Common myeloid progenitor, CD34-positive (primary cell): Measurements from ENCODE around the gene SAMD11.
"Not testable (repeated sequence)": the region's sequence is repeated elsewhere in the genome, so short reads cannot be mapped to it uniquely, and the experiment has no call there.

Experiments used
- CTCF ChIA-PET: fragments of 350-600 bp; sonication (Branson Sonifier 250); formaldehyde crosslinking; loops from one replicate; lab custom pipeline; 2021; ENCODE audit warnings: antibody characterized with exemption; lab: Charles Lee
- POLR2A ChIA-PET: fragments of 350-600 bp; sonication (Branson Sonifier 250); formaldehyde crosslinking; loops from one replicate; lab custom pipeline; 2021; ENCODE audit warnings: antibody characterized with exemption; lab: Charles Lee
- DNase-seq, 3 donors: peaks; one replicate each; pipeline versions ENCODE4 v3.0.0 to v3.0.0-alpha.2; 2013
- H3K27ac ChIP-seq, 2 experiments: 1 replicate in 1 of 2; 2 replicates in 1 of 2; pipeline ENCODE4 v1.7.0; 2013; ENCODE audit warnings: inconsistent platforms in 2 of 2, low read length in 2 of 2, mild to moderate bottlenecking in 2 of 2, low read depth in 1 of 2, moderate library complexity in 1 of 2; ENCODE audit not compliant: severe bottlenecking in 2 of 2, insufficient read depth in 1 of 2, poor library complexity in 1 of 2
- H3K27me3 ChIP-seq, 5 experiments: replicated peaks in 2 of 5; 1 replicate in 3 of 5; 2 replicates in 2 of 5; pipeline versions ENCODE4 v1.6.1 to v1.7.0; 2013; ENCODE audit warnings: low read length in 4 of 5, mild to moderate bottlenecking in 2 of 5, moderate library complexity in 2 of 5, inconsistent platforms in 1 of 5; ENCODE audit not compliant: insufficient read depth in 5 of 5, control insufficient read depth in 4 of 5
- H3K36me3 ChIP-seq, 4 experiments: 1 replicate in 2 of 4; 2 replicates in 2 of 4; pipeline versions ENCODE4 v1.6.1 to v1.7.0; 2013; ENCODE audit warnings: low read length in 3 of 4, control low read depth in 1 of 4, mild to moderate bottlenecking in 1 of 4; ENCODE audit not compliant: control insufficient read depth in 4 of 4, insufficient read depth in 4 of 4
- H3K4me1 ChIP-seq, 4 experiments: 1 replicate in 3 of 4; 2 replicates in 1 of 4; pipeline versions ENCODE4 v1.6.1 to v1.7.1; 2013; ENCODE audit warnings: low read length in 3 of 4, mild to moderate bottlenecking in 3 of 4, control low read depth in 1 of 4, inconsistent platforms in 1 of 4, moderate library complexity in 1 of 4; ENCODE audit not compliant: control insufficient read depth in 4 of 4, insufficient read depth in 4 of 4; ENCODE audit errors: control extremely low read depth in 1 of 4
- H3K4me3 ChIP-seq, 7 experiments: 1 replicate in 4 of 7; 2 replicates in 3 of 7; pipeline versions ENCODE4 v1.5.1 to v1.7.0; 2013; ENCODE audit warnings: mild to moderate bottlenecking in 7 of 7, low read length in 6 of 7, moderate library complexity in 6 of 7, inconsistent platforms in 2 of 7, low read depth in 2 of 7, control low read depth in 1 of 7; ENCODE audit not compliant: insufficient read depth in 4 of 7, control insufficient read depth in 1 of 7; ENCODE audit errors: extremely low read depth in 1 of 7
- H3K9me3 ChIP-seq, 5 experiments: 1 replicate in 4 of 5; 2 replicates in 1 of 5; pipeline versions ENCODE4 v1.6.1 to v1.7.1; 2013; ENCODE audit warnings: low read length in 4 of 5, mild to moderate bottlenecking in 2 of 5, inconsistent platforms in 1 of 5, low read depth in 1 of 5, moderate library complexity in 1 of 5; ENCODE audit not compliant: control insufficient read depth in 4 of 5, insufficient read depth in 2 of 5; ENCODE audit errors: control extremely low read depth in 1 of 5
- WGBS: methylation state at CpG from one replicate; pipeline ENCODE4 v1.1.5; 2013; ENCODE audit not compliant: insufficient coverage; 5-methylcytosine and 5-hydroxymethylcytosine counted together

SAMD11 gene

DNA sequence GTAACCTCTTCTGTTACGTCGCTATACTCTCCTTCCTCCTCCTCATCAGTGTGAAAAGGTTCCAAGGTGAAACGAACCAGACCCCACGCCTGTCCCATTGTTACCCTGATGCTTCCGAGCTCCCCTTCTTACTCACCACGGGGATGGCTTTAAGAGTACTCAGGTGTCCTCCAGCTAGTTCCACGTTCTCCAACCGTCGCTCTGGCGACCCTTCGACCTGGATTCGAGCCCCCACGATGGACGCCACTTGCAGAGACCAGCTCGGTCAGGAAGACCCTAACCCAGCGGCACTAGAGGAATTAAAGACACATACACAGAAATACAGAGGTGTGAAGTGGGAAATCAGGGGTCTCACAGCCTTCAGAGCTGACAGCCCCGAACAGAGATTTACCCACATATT, 25.8 kb upstream of the SAMD11 start:
- Histone ChIP-seq H3K4me3 (peak overlapping the region in 2 of 7 experiments; percentile 11 to 16), H3K4me1 (peaks cover 0 to 30% (median 21%) of the 10 kb centered on the region in 4 experiments), H3K27me3 (peaks cover 0 to 28% (median 5%) of the 10 kb centered on the region in 5 experiments)
- DNase-seq, H3K36me3 ChIP-seq, H3K9me3 ChIP-seq, POLR2A ChIA-PET, H3K27ac ChIP-seq: not testable (repeated sequence)
- WGBS: 31% methylated on average over 9 of the region's 17 CpGs
- CTCF ChIA-PET: interaction anchor here (1.1 to 2.0 kb wide), 3 partner anchors 9 to 29 kb away, joined by 3 to 7 read pairs (median 5); no protein-coding TSS in a partner anchor

DNA sequence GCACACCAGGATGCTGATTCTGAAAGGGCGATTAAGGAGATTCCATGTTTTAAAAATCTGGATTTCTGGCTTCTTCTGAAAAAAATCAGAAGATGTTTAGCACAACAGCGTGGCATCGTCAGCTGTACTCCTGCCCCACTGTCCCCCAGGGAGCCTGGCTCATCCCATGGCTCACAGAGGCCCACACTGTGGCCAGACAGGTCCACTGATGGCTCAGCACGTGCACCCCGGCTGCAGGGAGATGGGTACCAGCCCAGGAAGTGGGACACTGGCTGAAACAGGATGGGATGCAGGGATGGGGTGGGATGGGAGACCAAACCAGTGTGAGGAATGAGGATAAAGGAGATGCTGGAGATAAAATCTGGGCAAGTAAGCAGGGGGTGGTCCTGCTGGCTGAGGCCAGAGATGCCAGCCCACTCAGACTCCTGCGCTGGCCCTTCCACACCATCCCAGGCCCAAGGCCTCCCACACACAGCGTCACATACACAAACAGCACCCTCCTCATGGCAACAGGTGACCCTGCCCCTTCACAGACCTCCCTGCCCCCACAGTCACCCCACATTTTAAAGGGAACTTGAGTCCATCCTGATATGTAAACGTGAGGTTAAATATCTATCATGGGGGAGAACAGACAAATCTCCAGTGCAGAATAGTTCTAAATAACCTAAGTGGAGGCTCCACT, 23.9 kb upstream of the SAMD11 start:
- H3K4me1 ChIP-seq: peaks cover 0 to 30% (median 21%) of the 10 kb centered on the region in 4 experiments
- peaks cover 0 to 2% (median 0%) of the 10 kb centered on the region in 5 experiments for H3K9me3 ChIP-seq
- no peak overlapping the region for H3K4me3 ChIP-seq
- H3K27me3 ChIP-seq: peaks cover 0 to 39% (median 5%) of the 10 kb centered on the region in 5 experiments
- H3K27ac ChIP-seq: no peak overlapping the region
- no peak for DNase-seq
- ChIA-PET CTCF (interaction anchor here (0.9 kb wide), 1 partner anchor 13 kb away, joined by 3 read pairs; no protein-coding TSS in a partner anchor), POLR2A (no interaction called here)
- 93% methylated on average over 7 of the region's 8 CpGs for WGBS
- H3K36me3 ChIP-seq: no peaks in the 10 kb centered on the region

DNA sequence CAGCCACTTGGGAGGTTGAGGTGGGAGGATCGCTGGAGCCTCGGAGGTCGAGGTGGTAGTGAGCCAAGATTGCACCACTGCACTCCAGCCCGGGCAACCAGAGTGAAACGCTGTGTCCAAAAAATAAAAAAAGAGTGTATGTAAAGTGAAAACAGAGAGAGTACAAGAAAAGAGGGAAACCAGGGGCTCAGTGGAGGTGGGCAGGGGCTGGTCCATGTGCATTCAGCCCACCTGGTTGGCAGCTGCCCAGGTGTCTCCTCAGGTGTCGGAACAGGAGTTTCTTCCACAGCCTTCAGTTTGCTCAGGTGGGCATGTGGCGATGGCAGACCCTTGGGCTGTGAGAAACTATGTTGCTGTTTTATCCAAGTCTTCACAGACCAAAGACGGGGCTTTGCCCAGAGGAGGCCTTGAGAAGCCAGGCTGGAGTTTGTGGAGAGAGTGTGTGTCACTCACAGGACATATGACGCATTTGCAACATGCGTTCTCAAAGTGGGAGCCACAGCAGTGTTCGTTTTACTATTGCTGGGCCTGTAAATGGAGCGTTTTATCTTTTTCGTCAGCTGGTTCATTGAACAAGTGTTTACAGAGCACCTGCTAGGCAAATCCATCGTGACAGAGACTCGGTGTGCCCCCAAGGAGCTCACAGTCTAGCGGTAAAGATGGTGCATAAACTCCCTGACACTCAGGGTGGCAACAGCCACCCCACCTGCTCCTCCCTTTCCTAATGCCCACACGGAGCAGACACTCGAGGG, 22.4 kb upstream of the SAMD11 start:
- no peak for DNase-seq
- ChIA-PET POLR2A (no interaction called here), CTCF (interaction anchor here (1.2 kb wide), 1 partner anchor 9 kb away, joined by 3 read pairs; no protein-coding TSS in a partner anchor)
- no peaks in the 10 kb centered on the region for H3K36me3 ChIP-seq
- H3K9me3 ChIP-seq: peaks cover 0 to 2% (median 0%) of the 10 kb centered on the region in 5 experiments
- H3K4me1 ChIP-seq: peaks cover 2 to 44% (median 35%) of the 10 kb centered on the region in 4 experiments
- H3K27ac ChIP-seq: no peak overlapping the region
- H3K27me3 ChIP-seq: peaks cover 0 to 51% (median 9%) of the 10 kb centered on the region in 5 experiments
- H3K4me3 ChIP-seq: no peak overlapping the region
- WGBS: 95% methylated on average over 14 of the region's 18 CpGs

DNA sequence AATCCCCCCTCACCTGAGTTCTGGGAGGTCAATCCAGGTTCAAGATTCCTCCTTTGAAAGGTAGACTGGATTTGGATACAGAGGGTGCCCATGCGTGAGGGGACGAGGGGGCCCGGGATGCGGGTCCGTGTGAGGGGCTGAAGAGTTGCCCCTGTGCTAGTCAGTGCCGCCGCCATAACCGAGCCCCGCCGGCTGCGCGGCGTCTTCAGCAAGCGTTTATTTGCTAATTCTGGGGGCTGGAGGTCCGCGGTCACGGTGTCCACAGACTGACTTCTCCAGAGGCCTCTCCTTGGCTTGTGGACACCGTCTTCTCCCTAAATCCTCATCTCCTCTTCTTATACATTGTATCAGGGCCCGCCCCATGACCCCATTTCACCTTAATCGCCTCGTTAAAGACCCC, 20.9 kb upstream of the SAMD11 start:
- H3K9me3 ChIP-seq: peaks cover 0 to 2% (median 0%) of the 10 kb centered on the region in 5 experiments
- no peak overlapping the region for H3K4me3 ChIP-seq
- no peaks in the 10 kb centered on the region for H3K36me3 ChIP-seq
- CTCF ChIA-PET: interaction anchor here (0.8 to 4.2 kb wide), 4 partner anchors 8 to 49 kb away, joined by 3 to 47 read pairs (median 12); no protein-coding TSS in a partner anchor
- DNase-seq: no peak
- WGBS: 96% methylated on average over 20 of the region's 21 CpGs
- H3K27me3 ChIP-seq: peaks cover 0 to 51% (median 10%) of the 10 kb centered on the region in 5 experiments
- H3K27ac ChIP-seq: no peak overlapping the region
- H3K4me1 ChIP-seq: peaks cover 5 to 47% (median 38%) of the 10 kb centered on the region in 4 experiments
- POLR2A ChIA-PET: no interaction called here

DNA sequence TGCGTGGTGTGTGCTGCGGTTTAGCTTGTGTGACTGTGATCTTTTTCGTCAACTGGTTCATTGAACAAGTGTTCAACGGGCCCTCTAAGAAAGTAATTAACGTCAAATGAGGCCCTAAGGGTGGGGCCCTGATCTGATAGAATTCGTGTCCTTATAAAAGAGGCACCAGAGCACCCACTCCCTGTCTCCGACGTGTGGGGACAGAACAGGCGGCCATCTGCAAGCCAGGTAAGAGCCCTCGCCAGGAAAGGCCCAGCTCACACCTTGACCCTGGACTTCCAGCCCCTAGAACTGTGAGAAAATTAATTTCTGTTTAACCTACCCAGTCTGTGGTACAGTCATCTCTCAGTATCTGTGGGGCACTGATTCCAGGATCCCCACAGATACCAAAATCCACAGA, 20.4 kb upstream of the SAMD11 start:
- Histone ChIP-seq H3K9me3 (peaks cover 0 to 2% (median 0%) of the 10 kb centered on the region in 5 experiments), H3K27ac (no peak overlapping the region), H3K36me3 (no peaks in the 10 kb centered on the region), H3K4me1 (peaks cover 5 to 46% (median 32%) of the 10 kb centered on the region in 4 experiments), H3K27me3 (peaks cover 0 to 51% (median 10%) of the 10 kb centered on the region in 5 experiments), H3K4me3 (no peak overlapping the region)
- POLR2A ChIA-PET: no interaction called here
- DNase-seq: no peak
- CTCF ChIA-PET: interaction anchor here (0.8 to 4.2 kb wide), 4 partner anchors 16 to 48 kb away, joined by 3 to 47 read pairs (median 22); no protein-coding TSS in a partner anchor
- 91% methylated on average over 10 of the region's 10 CpGs for WGBS

DNA sequence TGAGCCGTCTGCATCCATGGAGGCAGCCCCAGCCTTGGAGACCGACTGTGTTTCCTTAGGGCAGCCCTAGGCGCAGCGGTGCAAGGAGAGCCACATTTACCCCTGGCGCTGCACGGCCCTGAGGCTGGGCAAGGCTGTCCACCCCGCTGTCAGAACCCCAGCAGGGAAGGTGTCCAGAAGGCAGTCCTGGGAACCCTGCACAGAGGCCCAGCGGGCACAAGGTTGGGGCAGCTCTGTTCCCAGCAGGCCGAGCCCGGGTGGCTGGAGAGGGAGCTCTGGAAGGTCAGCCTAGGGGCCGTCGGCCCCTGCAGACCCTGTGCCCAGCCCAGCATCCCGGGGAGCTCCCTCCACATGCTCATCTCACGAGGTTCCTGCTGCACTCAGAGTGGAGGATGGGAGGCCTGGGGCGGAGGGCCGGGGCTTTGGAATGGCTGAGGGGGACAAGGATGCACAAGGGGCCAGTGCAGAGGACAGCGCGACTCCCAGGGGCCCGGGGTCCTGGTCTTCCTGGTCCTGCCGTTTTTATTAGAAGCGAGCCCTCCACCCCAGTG, 19.9 kb upstream of the SAMD11 start:
- DNase-seq: no peak
- peaks cover 5 to 41% (median 28%) of the 10 kb centered on the region in 4 experiments for H3K4me1 ChIP-seq
- no peak overlapping the region for H3K27ac ChIP-seq
- ChIA-PET POLR2A (no interaction called here), CTCF (interaction anchor here (3.2 to 4.2 kb wide), 3 partner anchors 16 to 36 kb away, joined by 20 to 47 read pairs (median 23); no protein-coding TSS in a partner anchor)
- WGBS: 89% methylated on average over 13 of the region's 21 CpGs
- no peak overlapping the region for H3K4me3 ChIP-seq
- peaks cover 0 to under 1% (median 0%) of the 10 kb centered on the region in 5 experiments for H3K9me3 ChIP-seq
- no peaks in the 10 kb centered on the region for H3K36me3 ChIP-seq
- peaks cover 0 to 51% (median 10%) of the 10 kb centered on the region in 5 experiments for H3K27me3 ChIP-seq
